ENCODE results near the gene APLNR.

DNA sequence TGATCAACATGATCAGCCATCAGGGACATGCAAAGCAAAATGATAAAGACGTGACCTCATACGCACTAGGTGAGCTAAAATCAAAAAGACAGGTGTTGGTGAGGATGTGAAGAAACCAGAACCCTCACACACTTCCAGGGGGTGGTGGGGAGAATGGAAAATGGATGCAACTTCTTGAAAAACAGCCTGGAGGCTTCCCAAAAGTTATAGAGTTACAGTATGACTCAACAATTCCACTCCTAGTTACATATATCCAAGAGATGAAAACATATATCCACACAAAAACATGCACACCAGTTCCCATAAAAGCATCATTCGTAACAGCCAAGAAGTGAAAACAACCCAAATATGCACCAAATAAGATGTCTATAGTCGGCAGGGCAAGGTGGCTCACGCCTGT lies 42.1 kb upstream of the APLNR start:
- no peak for TF ChIP-seq POLR2A (IDR thresholded peaks at IDR 0.05)
- no peak for TF ChIP-seq CTCF (IDR thresholded peaks at IDR 0.05)

Measured in right lobe of liver (tissue), 4 donors.